GM20431 (cell line): ENCODE measurements around the gene CD274.

Source experiments
- in situ Hi-C: fragments of 300-500 bp; cut with MseI, MboI; formaldehyde crosslinking; loops from one replicate; pipeline ENCODE4 v1.15.0; 2020; ENCODE audit warnings: low sequenced_read_pairs; ENCODE audit not compliant: unreplicated experiment

CD274 gene

GRCh38 chr9:5516453-5517220, 66.3 kb downstream of the CD274 start:
- in situ Hi-C loops: no loop called here

- in situ Hi-C loops: no loop called here
These were observed 68.0 kb downstream of the CD274 start for GRCh38 chr9:5518171-5518936.

GRCh38 chr9:5518937-5519319, 68.6 kb downstream of the CD274 start:
- in situ Hi-C loops: no loop called here
